Right lobe of liver (tissue), 4 donors: ENCODE measurements around the gene INTS3.

Experiments used
- CTCF ChIP-seq, 4 donors: fragments of 200-600 bp in 3 of 4; fragments of 450-650 bp in 1 of 4; IDR thresholded peaks; one replicate each; pipeline versions ENCODE4 v1.5.1 to v1.8.0; 2016 to 2022; ENCODE audit warnings: antibody characterized with exemption in 4 of 4, mild to moderate bottlenecking in 2 of 4
- POLR2A ChIP-seq: fragments of 450-650 bp; IDR thresholded peaks from one replicate; pipeline ENCODE4 v1.6.1; 2017; ENCODE audit warnings: antibody characterized with exemption, mild to moderate bottlenecking
- donor health status: DM: no; HTN: no; CAD: no.
- donor health status: DM: no; HTN: no; CAD: no.
- donor health status: DM: no; HTN: yes; CAD: no.

GRCh38 chr1:153768316-153769181 is 40.7 kb downstream of the INTS3 start:
- TF ChIP-seq POLR2A (no peak), CTCF (IDR thresholded peaks at IDR 0.05) (no peak)
